GM23338 (cell line): ENCODE measurements around the gene TRAPPC12. TPM values are rescaled to one million over a fixed set of nuclear protein-coding genes. Genes with fewer than 3 reads are reported as not detected.

ENCODE experiments used
- ATAC-seq: fragments of 200-7000 bp; cut with Tn5 transposase; 3 replicates; pipeline ENCODE4 v1.9.1; 2020
- DNase-seq: peaks from one replicate; pipeline ENCODE4 v3.0.0-alpha.2; 2015; ENCODE audit warnings: low spot score
- H2AFZ ChIP-seq: fragments of 200-600 bp; sonication (generic); 2 replicates; pipeline ENCODE4 v1.8.0; 2016; ENCODE audit warnings: antibody characterized with exemption, mild to moderate bottlenecking, moderate library complexity
- H3F3A ChIP-seq: fragments of 200-600 bp; sonication (generic); replicated peaks from 2 replicates; pipeline ENCODE4 v1.8.0; 2017; ENCODE audit warnings: antibody characterized with exemption, mixed run types, low read depth
- H3K27ac ChIP-seq: fragments of 200-600 bp; sonication (generic); 2 replicates; pipeline ENCODE4 v1.6.1; 2016; ENCODE audit warnings: low read depth
- H3K27me3 ChIP-seq: fragments of 200-600 bp; sonication (generic); 2 replicates; pipeline ENCODE4 v1.8.0; 2016; ENCODE audit warnings: mild to moderate bottlenecking, mixed run types, moderate library complexity; ENCODE audit not compliant: insufficient read depth
- H3K36me3 ChIP-seq: fragments of 200-600 bp; sonication (generic); 2 replicates; pipeline ENCODE4 v1.8.0; 2016; ENCODE audit warnings: mild to moderate bottlenecking; ENCODE audit not compliant: insufficient read depth
- H3K4me1 ChIP-seq: fragments of 200-600 bp; sonication (generic); 2 replicates; pipeline ENCODE4 v1.8.0; 2016; ENCODE audit warnings: mild to moderate bottlenecking, moderate library complexity; ENCODE audit not compliant: insufficient read depth
- H3K4me2 ChIP-seq: fragments of 200-600 bp; sonication (generic); 2 replicates; pipeline ENCODE4 v1.7.1; 2017; ENCODE audit warnings: mixed run types
- H3K4me3 ChIP-seq: fragments of 200-600 bp; sonication (generic); 2 replicates; pipeline ENCODE4 v1.6.1; 2016; ENCODE audit warnings: mixed run types
- H3K79me2 ChIP-seq: fragments of 200-600 bp; sonication (generic); replicated peaks from 2 replicates; pipeline ENCODE4 v1.8.0; 2017; ENCODE audit warnings: mild to moderate bottlenecking; ENCODE audit not compliant: insufficient read depth
- H3K9me2 ChIP-seq: fragments of 200-600 bp; sonication (generic); 2 replicates; pipeline ENCODE4 v1.8.0; 2017; ENCODE audit not compliant: insufficient read depth
- H4K20me1 ChIP-seq: fragments of 200-600 bp; sonication (generic); replicated peaks from 2 replicates; pipeline ENCODE4 v1.8.0; 2017; ENCODE audit warnings: mild to moderate bottlenecking; ENCODE audit not compliant: insufficient read depth
- H3K27ac Mint-ChIP-seq: 2 replicates; pipeline ENCODE4 v1.8.0; 2020; ENCODE audit warnings: inconsistent platforms, mild to moderate bottlenecking, moderate library complexity, mixed read lengths
- H3K27me3 Mint-ChIP-seq: 3 replicates; pipeline ENCODE4 v1.8.0; 2022; ENCODE audit warnings: low read depth, mild to moderate bottlenecking, moderate library complexity, mixed read lengths, inconsistent platforms; ENCODE audit not compliant: insufficient read depth, poor library complexity
- H3K36me3 Mint-ChIP-seq: 3 replicates; pipeline ENCODE4 v1.8.0; 2021; ENCODE audit warnings: low read depth, mild to moderate bottlenecking, inconsistent platforms, moderate library complexity, mixed read lengths
- H3K4me1 Mint-ChIP-seq: 3 replicates; pipeline ENCODE4 v1.8.0; 2020; ENCODE audit warnings: mild to moderate bottlenecking, inconsistent platforms, mixed read lengths
- H3K4me3 Mint-ChIP-seq: 3 replicates; pipeline ENCODE4 v1.8.0; 2021; ENCODE audit warnings: moderate library complexity, mild to moderate bottlenecking, inconsistent platforms, mixed read lengths
- H3K9me3 Mint-ChIP-seq: 3 replicates; pipeline ENCODE4 v1.8.0; 2020; ENCODE audit warnings: moderate library complexity, mild to moderate bottlenecking, inconsistent platforms, mixed read lengths
- CREB1 ChIP-seq: fragments of 250-450 bp; sonication (Bioruptor Pico); IDR thresholded peaks from 2 replicates; pipeline ENCODE4 v1.5.0; 2020; ENCODE audit warnings: low read depth, mild to moderate bottlenecking, moderate library complexity
- CTCF ChIP-seq, 2 experiments: fragments of 200-600 bp in 1 of 2; sonication (generic) in 1 of 2; conservative IDR thresholded peaks; 2 replicates each; pipeline versions ENCODE4 v1.5.1 to v1.6.1; 2016 to 2017; ENCODE audit warnings: antibody characterized with exemption in 2 of 2, low read depth in 2 of 2, mild to moderate bottlenecking in 2 of 2, moderate library complexity in 1 of 2
- ETS1 ChIP-seq: IDR thresholded peaks from 2 replicates; pipeline ENCODE4 v1.6.1; 2016; ENCODE audit warnings: antibody characterized with exemption
- EZH2 ChIP-seq: fragments of 200-600 bp; sonication (generic); IDR thresholded peaks from one replicate; pipeline ENCODE4 v1.8.0; 2017; ENCODE audit warnings: antibody characterized with exemption, mild to moderate bottlenecking, low read depth; ENCODE audit not compliant: unreplicated experiment
- EZH2phosphoT487 ChIP-seq: fragments of 200-600 bp; sonication (generic); IDR thresholded peaks from one replicate; pipeline ENCODE4 v1.8.1; 2018; ENCODE audit warnings: antibody characterized with exemption; ENCODE audit not compliant: unreplicated experiment
- JUNB ChIP-seq: IDR thresholded peaks from one replicate; pipeline ENCODE4 v1.6.1; 2016; ENCODE audit warnings: antibody characterized with exemption; ENCODE audit not compliant: unreplicated experiment
- NANOG ChIP-seq: IDR thresholded peaks from 2 replicates; pipeline ENCODE4 v1.6.1; 2016; ENCODE audit warnings: antibody characterized with exemption, borderline replicate concordance
- POLR2AphosphoS5 ChIP-seq: IDR thresholded peaks from 2 replicates; pipeline ENCODE4 v1.6.1; 2016; ENCODE audit warnings: antibody characterized with exemption, low read depth
- REST ChIP-seq: IDR thresholded peaks from one replicate; pipeline ENCODE4 v1.6.1; 2018; ENCODE audit warnings: antibody characterized with exemption; ENCODE audit not compliant: unreplicated experiment
- STAT1 ChIP-seq: IDR thresholded peaks from one replicate; pipeline ENCODE4 v1.6.1; 2016; ENCODE audit warnings: antibody characterized with exemption; ENCODE audit not compliant: unreplicated experiment
- ZNF114 ChIP-seq: fragments of 250-450 bp; sonication (Bioruptor Pico); IDR thresholded peaks from 2 replicates; pipeline ENCODE4 v1.5.0; 2020; ENCODE audit warnings: mild to moderate bottlenecking, moderate library complexity
- ZNF331 ChIP-seq: fragments of 250-450 bp; sonication (Bioruptor Pico); IDR thresholded peaks from 2 replicates; pipeline ENCODE4 v1.5.0; 2020; ENCODE audit warnings: low read depth, mild to moderate bottlenecking, moderate library complexity
- ZNF462 ChIP-seq: fragments of 250-450 bp; sonication (Bioruptor Pico); IDR thresholded peaks from 2 replicates; pipeline ENCODE4 v1.5.0; 2020; ENCODE audit warnings: mild to moderate bottlenecking, moderate library complexity
- long read RNA-seq: library from polyadenylated mRNA; unstranded; transcript quantifications from one replicate; pipeline ENCODE4 v2.0.0, GENCODE V29; 2020; ENCODE audit not compliant: unreplicated experiment
- polyA plus RNA-seq: library from polyadenylated mRNA; unstranded; fragments of >200 nt; fragmentation: Nextera tagmentation; extraction: Ambion mirVana; gene quantifications from 2 replicates; pipeline ENCODE4 v1.2.1, GENCODE V29; 2016
- total RNA-seq: library from RNA; depleted of rRNA; stranded (reverse); fragments of >200 nt; shearing (Covaris generic); gene quantifications from 2 replicates; pipeline ENCODE4 v1.2.3, GENCODE V29; 2014; rRNA removed

Gene TRAPPC12
- total RNA-seq: 50.8 and 57.7 TPM in 2 replicates
- polyA plus RNA-seq: 48.9 and 54.9 TPM in 2 replicates
- long read RNA-seq, partial matches to known transcripts: 3 of 6 reads
- long read RNA-seq, other reads (novel, unspliced or antisense): 0 of 6 reads

- peak within 1 kb of the TSS; percentile 92 for H3K27ac Mint-ChIP-seq
- peaks cover 17% of the 10 kb centered on the region for H3K4me1 ChIP-seq
- peaks cover 6% of the 10 kb centered on the region for H3K27me3 Mint-ChIP-seq
- peaks cover 13% of the 10 kb centered on the region for H3K36me3 Mint-ChIP-seq
- peak within 1 kb of the TSS; percentile 97 for H2AFZ ChIP-seq
- H3F3A ChIP-seq: peaks cover 3% of the 10 kb centered on the region
- DNase-seq (peak; percentile 96), ATAC-seq (peak; percentile 84)
- H3K4me3 ChIP-seq: peak within 1 kb of the TSS; percentile 98
- no peaks in the 10 kb centered on the region for H3K36me3 ChIP-seq
- H3K9me3 Mint-ChIP-seq: no peaks in the 10 kb centered on the region; the same call in 2 of the 3 replicates
- H3K9me2 ChIP-seq: 0 out of 2 replicates have a peak, but pooled peaks cover 3% of the 10 kb centered on the region
- H3K79me2 ChIP-seq: peaks cover 64% of the 10 kb centered on the region
- no peaks in the 10 kb centered on the region for H3K27me3 ChIP-seq
- peak within 1 kb of the TSS; percentile 97 for H3K4me2 ChIP-seq
- TF ChIP-seq STAT1 (no peak), REST (no peak), EZH2 (no peak), ZNF114 (CRISPR knock-in tag) (no peak), EZH2phosphoT487 (no peak), POLR2AphosphoS5 (peak; percentile 97), CREB1 (CRISPR knock-in tag) (peak; percentile 70), ZNF331 (CRISPR knock-in tag) (no peak), ZNF462 (CRISPR knock-in tag) (no peak), ETS1 (peak; percentile 70), JUNB (no peak), NANOG (no peak), CTCF (conservative IDR thresholded peaks at IDR 0.05; ENCODE audit: low read depth in 2 of 2) (peak; percentile 43 to 56)
- H3K4me1 Mint-ChIP-seq: peaks cover 24% of the 10 kb centered on the region
- 0 out of 2 replicates have a peak, but pooled peaks cover 5% of the 10 kb centered on the region for H4K20me1 ChIP-seq
- H3K27ac ChIP-seq: peak within 1 kb of the TSS; percentile 90
- H3K4me3 Mint-ChIP-seq: peak within 1 kb of the TSS; percentile 96
Observed at GRCh38 chr2:3379647-3380534, at the start of gene TRAPPC12. Gene TRAPPC12 (plus strand): TSS chr2:3379694. CDS start chr2:3387624, 7,930 bp downstream.
